ENCODE measurements around the gene CDK18.

DNA sequence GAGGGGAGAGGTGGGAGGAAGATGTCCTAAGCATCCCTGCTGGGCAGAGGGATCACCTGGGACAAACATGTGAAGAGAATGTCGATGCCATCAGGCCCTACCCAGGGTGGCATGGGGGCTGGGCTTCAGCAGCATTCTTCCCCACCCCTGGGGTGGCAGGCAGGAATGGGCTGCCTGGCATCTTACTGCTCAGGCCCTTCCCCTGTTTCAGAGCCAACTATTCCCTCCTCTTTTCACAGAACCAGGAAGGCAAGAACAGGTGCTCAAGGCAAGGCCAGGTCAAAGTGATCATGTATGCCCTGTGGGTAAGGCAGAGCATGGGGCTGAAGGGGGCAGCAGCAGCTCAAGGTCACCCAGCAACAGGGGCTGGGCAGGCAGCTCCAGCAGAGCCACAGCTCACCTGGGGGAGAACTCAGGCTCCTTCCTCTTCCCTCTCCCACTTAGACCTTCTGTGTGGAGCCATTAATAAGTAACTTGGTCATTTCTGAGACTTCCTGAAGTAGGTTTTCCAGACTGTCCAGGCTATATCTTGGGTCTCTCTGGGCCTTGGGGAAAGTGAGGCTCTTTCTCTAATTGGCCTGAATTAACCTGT lies 70.9 kb downstream of the CDK18 start:
- TF ChIP-seq, protein P1, sequence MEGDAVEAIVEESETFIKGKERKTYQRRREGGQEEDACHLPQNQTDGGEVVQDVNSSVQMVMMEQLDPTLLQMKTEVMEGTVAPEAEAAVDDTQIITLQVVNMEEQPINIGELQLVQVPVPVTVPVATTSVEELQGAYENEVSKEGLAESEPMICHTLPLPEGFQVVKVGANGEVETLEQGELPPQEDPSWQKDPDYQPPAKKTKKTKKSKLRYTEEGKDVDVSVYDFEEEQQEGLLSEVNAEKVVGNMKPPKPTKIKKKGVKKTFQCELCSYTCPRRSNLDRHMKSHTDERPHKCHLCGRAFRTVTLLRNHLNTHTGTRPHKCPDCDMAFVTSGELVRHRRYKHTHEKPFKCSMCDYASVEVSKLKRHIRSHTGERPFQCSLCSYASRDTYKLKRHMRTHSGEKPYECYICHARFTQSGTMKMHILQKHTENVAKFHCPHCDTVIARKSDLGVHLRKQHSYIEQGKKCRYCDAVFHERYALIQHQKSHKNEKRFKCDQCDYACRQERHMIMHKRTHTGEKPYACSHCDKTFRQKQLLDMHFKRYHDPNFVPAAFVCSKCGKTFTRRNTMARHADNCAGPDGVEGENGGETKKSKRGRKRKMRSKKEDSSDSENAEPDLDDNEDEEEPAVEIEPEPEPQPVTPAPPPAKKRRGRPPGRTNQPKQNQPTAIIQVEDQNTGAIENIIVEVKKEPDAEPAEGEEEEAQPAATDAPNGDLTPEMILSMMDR (IDR thresholded peaks at IDR 0.05; ENCODE audit: low read length) = no peak
- TF ChIP-seq EZH2phosphoT487 (IDR thresholded peaks at IDR 0.05; ENCODE audit: low read length) (no peak), EZH2 (optimal IDR thresholded peaks at IDR 0.05; ENCODE audit: low read depth, low read length) (no peak)
